ENCODE results near the gene ZNF202. TPM values are rescaled to one million over a fixed set of nuclear protein-coding genes. Genes with fewer than 3 reads are reported as not detected.
"Not testable (repeated sequence)": the region's sequence is repeated elsewhere in the genome, so short reads cannot be mapped to it uniquely, and the experiment has no call there.

ZNF202 gene
- polyA plus RNA-seq, 3 donors = 16.6 to 18.2 (median 16.6) TPM

DNA sequence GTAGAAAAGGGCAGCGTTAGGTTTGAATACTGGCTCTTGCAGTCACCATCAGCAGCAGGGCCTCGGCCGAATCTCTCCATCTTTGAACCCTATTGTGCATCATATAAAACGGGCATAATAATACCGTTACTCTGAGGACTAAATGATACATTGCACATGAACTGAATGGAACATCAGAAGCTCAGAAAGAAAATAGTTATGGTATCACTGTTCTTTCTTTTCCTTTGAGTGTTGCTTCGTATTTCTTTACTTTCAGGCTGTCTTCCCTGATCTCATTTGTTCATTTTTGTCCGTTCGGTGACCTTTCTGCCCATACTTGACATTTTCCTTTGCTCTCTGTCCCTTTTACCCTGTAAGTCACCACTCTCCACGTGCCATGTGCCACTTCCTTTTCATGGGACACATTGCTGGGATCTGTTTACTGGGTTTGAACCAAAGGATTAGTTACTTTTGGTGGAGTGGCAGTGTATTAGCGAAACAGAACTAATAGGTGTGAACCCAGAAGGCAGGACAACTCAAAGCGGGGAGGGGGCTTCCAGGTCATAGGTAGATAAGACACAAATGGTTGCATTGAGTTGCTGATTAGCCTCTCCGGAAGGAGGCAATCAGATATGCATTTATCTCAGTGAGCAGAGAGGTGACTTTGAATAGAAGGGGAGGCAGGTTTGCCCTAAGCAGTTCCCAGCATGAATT, 717 bp upstream of the ZNF202 start:
- peak in 1 of 3 donors; percentile 5 for DNase-seq (ENCODE audit: low read depth in 3 of 3, low spot score in 2 of 3)

DNA sequence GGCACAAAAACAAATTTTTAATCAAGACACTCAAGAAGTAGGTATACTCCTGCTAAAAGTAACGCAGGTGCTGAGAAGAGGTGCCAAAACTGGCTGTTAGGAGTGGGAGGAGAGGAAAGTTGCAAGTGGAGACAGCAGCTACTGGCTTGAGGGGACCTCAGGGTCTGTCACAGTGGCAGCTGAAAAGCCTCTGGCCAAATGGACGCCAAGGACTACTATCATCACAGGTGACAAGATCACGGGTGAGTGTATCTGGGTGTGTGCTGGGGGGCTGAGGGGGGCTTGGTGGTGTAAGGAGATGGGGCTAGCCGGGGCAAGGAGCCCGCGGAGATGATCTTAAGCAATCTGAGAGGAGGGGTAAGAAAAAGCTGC, 687 bp downstream of the ZNF202 start:
- no peak for DNase-seq (ENCODE audit: low read depth in 3 of 3, low spot score in 2 of 3)

DNA sequence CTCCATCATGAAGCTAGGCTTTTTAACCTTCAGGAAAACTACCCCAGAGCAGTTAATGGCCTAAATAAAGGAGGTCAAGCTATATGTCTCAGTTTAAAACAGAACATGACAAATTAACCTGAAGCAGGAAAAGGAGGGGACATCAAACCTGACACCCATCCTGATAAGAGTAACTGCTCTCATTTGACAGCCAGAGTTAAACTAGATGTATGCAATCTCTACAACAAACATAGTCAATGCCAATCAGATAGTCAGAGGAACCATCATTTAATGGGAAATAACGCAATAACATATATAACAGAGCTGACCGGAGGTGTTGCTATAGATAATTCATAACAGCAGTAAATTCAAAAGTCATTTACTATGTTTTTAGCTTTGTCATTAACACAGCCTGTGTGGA, 3.1 kb downstream of the ZNF202 start:
- no peak for DNase-seq (ENCODE audit: low read depth in 3 of 3, low spot score in 2 of 3)

DNA sequence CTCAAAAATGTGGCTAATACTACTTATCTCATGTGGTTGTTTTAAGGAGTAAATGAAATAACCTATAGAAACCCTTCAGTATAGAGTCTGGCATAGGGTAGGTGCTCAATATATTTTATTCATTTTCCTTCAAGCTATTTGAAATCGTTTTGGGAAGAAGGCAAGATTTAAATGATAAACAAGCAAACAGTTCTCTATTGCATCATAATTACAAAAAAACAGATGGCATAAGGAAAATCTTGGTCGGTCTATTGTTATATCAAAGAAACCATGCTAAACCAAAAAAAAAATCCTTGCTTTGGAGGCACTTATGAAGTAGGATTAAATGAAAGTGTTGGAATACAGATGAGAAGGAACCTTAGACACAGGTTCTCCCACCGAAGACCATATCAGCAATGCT, 4.7 kb downstream of the ZNF202 start:
- no peak for DNase-seq (ENCODE audit: low read depth in 3 of 3, low spot score in 2 of 3)

DNA sequence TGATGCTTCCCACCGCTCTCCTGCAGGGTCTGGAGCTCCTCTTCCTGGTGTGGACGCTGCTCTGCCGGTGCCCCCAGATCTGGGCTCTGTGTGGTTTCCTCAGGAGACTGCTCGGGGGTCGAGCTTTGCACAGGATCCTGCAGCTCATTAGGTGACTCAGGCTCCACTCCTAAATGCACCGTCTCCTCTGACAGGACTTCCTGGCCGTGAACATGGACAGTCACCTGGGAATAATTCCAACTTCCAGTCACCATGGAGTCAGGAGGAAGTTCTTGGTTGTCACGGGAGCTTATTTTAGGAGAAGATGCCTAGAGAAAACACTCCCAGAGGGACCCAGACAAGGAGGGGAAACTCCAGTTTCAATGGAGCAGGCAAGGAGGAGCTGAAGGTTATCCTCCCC, 11.9 kb downstream of the ZNF202 start:
- DNase-seq (ENCODE audit: low read depth in 3 of 3, low spot score in 2 of 3) = no peak

DNA sequence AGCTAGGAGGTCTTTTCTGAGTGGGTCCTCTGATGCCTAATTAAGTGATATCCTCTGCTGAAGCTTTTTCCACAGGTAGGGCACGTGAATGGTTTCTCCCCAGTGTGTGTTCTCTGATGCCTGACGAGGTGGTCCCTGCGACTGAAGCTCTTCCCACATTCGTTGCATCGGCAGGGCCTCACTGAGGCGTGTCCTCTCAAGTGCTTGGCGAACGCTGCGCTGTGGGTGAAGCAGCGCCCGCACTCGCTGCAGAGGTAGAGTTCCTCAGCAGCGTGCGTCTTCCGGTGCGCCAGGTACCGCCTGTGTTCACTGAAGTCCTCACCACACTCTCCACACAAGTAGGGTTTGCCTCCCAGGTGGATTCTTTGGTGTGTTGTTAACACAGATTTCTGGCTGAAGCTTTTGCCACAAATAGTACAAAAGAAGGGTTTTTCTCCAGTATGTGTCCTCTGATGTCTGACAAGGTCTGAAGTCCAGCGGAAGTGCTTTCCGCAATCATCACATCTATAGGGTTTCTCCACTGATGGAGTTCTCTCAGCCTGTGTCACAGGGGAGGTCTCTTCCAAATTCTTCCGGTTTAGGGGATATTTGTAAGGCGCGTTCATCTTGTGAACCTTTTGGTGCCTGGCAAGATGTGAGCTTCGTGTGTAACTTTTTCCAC, 15.3 kb downstream of the ZNF202 start:
- no peak for DNase-seq (ENCODE audit: low read depth in 3 of 3, low spot score in 2 of 3)

DNA sequence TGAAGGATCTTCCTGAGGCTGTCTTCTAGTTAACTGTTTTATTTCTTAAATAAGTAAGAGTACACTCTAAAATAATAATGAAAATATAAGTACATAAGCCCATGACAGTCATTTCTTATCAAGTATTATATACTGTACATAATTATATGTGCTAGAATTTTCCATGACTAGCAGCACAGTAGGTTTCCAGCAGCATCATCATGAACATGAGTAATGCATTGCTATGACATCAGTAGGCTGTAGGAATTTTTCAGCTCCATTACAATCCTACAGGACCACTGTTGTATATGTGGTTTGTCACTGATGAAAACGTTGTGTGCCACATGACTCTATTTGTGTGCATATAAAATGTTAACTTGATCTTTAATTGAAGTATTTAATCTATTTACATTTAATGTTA, 22.0 kb downstream of the ZNF202 start:
- no peak for DNase-seq (ENCODE audit: low read depth in 3 of 3, low spot score in 2 of 3)

DNA sequence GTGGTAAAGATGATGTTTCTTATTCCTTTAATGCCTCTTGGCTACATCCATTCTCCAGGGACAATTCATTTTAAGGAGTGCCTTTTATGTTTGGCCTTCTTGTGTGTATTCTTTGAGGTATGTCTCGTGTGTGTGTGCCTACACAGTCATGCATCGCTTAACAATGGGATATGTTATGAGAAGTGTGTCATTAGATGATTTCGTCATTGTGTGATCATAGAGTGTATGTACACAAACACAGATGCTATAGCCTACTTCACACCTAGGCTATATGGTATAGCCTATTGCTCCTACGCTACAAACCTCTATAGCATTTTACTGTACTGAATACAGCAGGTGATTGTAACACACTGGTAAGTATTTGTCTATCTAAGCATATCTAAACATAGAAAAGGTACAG, 23.0 kb downstream of the ZNF202 start:
- DNase-seq (ENCODE audit: low read depth in 3 of 3, low spot score in 2 of 3) = no peak

DNA sequence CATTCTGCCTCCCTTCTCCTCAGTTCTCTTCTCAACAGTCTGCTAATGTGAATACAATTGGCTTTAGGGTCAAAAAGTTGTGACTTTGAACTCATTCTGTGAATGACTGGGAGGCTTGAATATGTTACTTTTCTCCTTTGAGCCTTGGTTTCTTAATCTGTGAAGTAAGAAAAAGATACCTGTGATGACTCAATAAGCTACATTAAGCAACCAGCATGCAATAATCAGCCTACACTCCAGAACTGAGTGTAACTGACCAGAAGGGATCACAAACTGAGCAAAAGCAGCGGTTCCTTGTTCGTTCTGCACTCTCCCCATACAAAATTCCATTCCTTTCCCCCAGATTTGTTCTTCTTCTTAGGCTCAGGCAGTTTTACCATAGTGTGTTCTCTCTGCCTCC, 23.4 kb downstream of the ZNF202 start:
- DNase-seq (ENCODE audit: low read depth in 3 of 3, low spot score in 2 of 3) = no peak

DNA sequence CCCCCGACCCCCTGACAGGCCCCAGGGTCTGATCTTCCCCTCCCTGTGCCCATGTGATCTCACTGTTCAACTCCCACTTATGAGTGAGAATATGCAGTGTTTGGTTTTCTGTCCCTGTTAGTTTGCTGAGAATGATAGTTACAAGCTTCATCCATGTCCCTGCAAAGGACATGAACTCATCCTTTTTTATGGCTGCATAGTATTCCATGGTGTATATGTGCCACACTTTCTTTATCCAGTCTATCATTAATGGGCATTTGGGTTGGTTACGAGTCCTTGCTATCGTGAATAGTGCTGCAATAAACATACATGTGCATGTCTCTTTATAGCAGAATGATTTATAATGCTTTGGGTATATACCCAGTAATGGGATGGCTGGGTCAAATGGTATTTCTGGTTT, 28.8 kb downstream of the ZNF202 start:
- not testable (repeated sequence) for DNase-seq (ENCODE audit: low read depth in 3 of 3, low spot score in 2 of 3)

DNA sequence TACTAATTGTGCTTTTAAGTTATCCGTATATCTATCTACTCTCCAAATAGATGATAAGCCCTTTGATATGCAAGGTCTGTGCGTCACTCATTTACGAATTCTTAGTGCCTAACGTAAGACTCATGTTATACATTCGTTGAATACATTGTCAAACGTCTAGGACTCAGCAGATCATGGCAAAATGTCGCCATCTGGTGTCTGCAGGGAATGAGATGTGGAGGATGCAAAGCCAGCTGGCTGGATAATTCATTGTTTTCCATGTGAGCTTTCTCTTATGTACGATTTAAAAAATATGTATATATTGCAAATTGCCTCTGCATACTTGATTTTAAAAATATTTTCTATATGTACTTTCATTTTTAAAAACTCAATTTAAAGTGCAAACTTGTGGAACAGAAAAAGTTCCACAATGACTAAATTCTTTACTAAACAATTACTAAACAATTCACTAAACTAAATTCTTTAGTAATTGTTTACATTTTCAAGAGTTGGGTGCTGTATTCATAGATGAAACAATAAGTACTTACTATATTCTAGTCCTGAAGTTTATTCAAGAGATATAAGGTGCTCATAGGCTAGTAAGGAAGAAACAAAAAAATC, 33.8 kb downstream of the ZNF202 start:
- DNase-seq (ENCODE audit: low read depth in 3 of 3, low spot score in 2 of 3) = peak; percentile 36 to 67 (median 59)

DNA sequence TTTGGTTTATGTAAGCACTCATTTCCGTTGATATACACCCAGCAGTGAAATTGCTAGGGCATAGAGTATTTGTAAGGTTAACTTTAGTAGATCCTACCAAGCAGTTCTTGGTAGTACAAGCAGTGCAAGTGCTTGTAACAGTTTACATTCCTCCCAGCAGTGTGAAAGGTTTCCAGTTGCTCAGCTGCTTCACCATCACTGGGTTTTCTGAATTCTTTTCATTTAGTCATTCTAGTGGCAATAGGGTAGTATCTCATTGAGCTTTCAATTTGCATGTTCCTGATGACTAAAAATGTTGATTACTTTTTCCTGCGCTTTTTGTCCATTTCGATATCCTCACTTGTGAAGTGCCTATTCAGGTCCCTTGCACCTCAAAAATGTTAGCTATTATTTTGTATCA, 34.3 kb downstream of the ZNF202 start:
- DNase-seq (ENCODE audit: low read depth in 3 of 3, low spot score in 2 of 3) = no peak

DNA sequence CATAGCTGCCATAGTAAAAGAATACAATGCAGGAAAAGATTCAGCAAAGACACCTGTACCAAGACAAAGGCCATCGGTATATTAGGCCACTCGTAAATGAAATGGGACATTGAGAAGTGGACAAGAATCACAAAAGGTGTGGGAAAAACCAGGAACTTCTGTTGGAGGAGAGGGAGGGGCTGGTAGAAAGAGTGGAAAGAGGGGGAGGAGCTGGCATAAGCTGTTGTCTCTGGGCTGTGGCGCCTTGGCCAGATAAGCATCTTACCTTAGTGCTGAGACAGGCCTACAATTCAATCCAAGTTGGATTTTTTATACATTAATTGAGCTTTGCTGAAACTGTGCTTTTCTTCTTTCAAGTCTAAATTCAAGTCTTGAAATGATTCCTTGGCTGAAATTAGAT, 37.1 kb downstream of the ZNF202 start:
- no peak for DNase-seq (ENCODE audit: low read depth in 3 of 3, low spot score in 2 of 3)

DNA sequence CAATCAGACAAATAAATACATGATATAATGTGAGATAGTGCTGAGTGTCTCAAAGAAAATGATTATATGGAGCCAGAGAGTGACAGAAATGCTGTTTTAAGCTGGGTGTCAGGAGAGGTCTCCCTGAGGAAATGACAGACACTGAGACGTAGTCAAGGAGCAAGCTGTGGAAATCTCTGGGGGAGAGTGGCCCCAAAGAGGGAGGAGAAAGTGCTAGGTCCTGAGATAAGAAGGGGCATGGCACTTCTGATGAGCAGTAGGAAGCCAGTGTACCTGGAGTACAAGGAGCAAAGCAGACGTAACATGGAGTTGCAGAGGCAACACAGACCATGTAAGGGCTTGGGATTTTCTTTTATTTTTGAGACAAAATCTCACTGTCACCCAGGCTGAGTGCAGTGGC, 38.8 kb downstream of the ZNF202 start:
- DNase-seq (ENCODE audit: low read depth in 3 of 3, low spot score in 2 of 3) = no peak

DNA sequence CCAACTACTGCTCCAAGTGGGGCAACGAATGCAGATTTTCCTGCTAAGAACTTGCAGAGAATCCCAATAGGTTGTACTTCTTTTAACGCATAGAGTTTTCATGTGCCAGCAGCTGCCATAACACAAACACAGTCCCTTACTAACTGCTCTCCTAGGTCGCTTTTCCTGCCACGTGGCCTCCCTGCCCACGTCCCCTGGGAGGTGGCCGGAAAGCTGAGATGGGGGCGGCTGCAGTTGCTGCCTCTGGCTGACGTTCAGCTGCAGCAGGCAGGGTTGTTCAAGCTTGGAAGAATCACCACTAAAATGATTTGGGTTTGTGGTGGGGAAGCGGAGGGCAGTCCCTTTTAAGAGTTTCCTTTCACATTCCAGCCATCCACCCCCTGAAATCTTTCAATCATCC, 39.3 kb downstream of the ZNF202 start:
- DNase-seq (ENCODE audit: low read depth in 3 of 3, low spot score in 2 of 3) = no peak

DNA sequence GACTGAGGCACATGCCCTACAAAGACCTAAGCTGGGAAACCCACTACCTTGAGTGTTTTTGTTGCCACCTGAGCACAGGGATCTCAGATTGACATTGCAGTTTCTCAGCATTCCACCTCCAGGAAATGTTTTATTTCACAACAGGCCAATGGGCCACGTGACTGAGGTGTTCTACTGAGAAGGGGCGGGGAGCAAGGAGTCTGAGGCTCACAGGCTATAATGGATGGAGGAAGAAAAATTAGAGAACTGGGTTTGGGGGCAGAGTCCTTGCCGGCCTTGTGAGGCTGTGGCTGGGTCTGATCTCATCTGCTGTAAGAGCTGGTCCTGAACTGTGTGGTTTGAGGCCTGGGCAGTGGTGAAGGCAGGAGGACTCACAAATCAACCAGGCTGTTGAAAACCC, 40.7 kb downstream of the ZNF202 start:
- DNase-seq (ENCODE audit: low read depth in 3 of 3, low spot score in 2 of 3) = no peak

DNA sequence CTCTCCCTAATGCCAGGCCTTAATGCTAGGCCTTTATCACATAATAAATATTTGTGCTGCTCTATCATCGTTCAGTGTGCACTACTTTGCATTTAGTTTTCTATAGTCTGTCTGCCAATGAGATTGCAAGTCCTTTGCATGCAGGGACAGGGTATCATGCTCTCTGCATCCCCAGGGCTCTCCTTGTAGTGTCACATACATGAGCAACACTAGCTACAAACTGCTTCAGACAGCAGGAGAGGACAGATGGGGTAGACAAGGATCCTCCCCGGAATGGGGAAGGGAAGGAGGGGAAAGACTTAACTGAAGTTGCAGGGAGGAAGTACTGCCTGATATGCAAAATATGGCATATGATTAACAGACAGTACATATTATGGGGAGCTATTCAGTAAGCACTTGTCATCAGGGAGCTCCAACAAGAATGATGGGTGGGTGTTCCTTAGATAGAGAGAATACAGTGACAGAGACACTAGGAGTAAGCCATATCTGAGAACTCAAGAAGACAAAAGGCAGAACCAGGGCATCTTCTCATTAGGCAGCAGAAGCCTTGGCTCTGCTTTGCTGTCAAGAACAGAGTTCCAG, 42.8 kb downstream of the ZNF202 start:
- DNase-seq (ENCODE audit: low read depth in 3 of 3, low spot score in 2 of 3) = no peak

DNA sequence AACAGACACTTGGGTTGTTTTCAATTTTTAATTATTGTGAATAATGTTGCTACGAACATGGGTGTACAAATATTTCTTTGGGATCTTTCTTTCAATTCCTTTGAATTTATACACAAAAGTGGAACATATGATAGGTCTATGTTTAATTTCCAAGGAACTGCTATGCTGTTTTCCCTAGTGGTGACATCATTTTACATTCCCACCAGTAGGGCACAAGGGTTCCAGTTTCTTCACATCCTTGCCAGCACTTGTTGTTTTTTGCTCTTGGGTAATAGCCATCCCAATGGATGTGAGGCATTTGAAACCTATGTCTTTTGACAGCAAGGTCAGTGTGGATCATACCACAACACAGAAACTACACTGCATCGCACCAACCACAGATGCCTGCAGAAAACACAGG, 45.3 kb downstream of the ZNF202 start:
- DNase-seq (ENCODE audit: low read depth in 3 of 3, low spot score in 2 of 3) = no peak

DNA sequence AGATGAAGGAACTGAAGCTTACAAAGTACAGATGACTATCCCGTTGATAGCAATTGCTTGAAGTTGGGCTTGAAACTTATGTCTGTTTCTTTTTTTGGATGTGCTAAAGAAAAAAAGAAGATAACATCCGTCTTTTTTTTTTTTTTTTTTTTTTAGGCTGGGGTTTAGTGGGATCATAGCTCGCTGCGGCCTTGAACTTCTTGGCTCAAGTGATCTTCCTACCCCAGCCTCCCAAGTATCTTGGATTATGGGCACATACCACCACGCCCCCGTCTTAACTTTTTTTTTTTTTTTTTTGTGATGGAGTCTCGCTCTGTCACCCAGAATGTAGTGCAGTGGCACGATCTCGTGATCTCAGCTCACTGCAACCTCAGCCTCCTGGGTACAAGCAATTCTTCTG, 46.2 kb downstream of the ZNF202 start:
- no peak for DNase-seq (ENCODE audit: low read depth in 3 of 3, low spot score in 2 of 3)

DNA sequence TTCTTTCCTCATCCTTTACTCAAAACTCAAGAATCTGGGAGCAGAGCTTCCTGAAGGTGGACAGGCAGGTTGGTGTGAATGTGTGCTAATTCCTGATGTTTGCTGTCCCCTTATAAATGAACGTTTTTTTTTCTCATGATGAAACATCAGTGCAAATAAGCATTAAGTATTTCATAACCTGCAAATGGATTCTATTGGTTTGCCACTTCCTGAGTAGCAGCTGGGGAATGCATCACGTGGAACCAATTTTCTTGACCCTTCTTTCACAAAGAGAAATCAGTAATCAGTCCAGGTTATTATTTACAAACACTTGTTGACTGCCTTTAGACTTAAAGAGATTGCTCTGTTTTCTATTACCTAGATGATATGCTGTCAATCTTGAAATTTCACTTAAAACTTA, 46.9 kb downstream of the ZNF202 start:
- no peak for DNase-seq (ENCODE audit: low read depth in 3 of 3, low spot score in 2 of 3)

DNA sequence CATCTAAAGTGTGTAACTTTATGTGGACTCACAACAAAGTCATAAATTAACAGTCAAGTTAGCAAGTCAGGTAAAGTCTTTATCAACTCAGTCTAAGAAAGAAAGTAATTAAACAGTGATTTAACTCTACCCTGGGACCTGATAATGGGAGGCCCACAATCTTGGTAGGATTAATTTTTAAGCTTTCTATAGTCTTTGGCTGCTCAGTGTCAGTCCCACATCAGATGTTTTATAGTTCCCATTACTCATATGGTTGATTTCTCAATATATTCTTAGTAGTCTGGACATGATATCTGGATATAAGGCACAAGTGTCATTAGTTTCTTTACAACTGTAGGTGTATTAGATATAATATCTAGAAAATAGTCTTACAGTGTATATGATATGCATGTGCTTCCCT, 48.5 kb downstream of the ZNF202 start:
- no peak for DNase-seq (ENCODE audit: low read depth in 3 of 3, low spot score in 2 of 3)

DNA sequence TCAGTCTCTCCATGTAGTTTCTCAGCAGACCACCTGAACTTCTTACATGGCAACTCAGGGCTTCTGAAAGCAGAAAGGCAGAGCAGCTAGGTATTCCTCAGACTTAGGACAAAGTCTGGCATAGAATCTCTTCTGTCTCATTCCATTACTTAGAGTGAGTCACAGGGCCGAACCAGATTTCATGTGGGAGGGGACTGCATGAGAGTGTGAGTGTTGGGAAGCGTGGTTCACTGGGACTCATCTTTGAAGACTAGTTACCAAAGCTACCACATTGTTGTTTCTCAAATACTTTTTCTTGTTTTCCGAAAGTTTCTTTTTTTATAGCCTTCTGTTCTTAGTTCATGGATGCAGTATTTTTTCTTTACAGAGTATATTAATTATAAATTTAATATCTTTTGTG, 51.0 kb downstream of the ZNF202 start:
- DNase-seq (ENCODE audit: low read depth in 3 of 3, low spot score in 2 of 3) = no peak
